CD4-positive, alpha-beta T cell treated with Interleukin-15 for 4 hours (primary cell): Measurements from ENCODE around the gene UBE2L3.

ENCODE experiments used
- DNase-seq: peaks from one replicate; pipeline ENCODE4 v3.0.0-alpha.2; 2020; ENCODE audit warnings: low spot score

Gene UBE2L3

GRCh38 chr22:21646608-21647590 is 79.4 kb downstream of the UBE2L3 start:
- peak; percentile 85 for DNase-seq

GRCh38 chr22:21650280-21650679 is 82.8 kb downstream of the UBE2L3 start:
- no peak for DNase-seq

GRCh38 chr22:21650823-21651520 is 83.5 kb downstream of the UBE2L3 start:
- no peak for DNase-seq

- DNase-seq: no peak
These were observed 84.1 kb downstream of the UBE2L3 start for GRCh38 chr22:21651521-21652009.

- peak; percentile 82 for DNase-seq
These were observed 84.6 kb downstream of the UBE2L3 start for GRCh38 chr22:21652010-21652546.

GRCh38 chr22:21652547-21653545 is 85.3 kb downstream of the UBE2L3 start:
- DNase-seq: no peak

GRCh38 chr22:21657020-21657359 is 89.5 kb downstream of the UBE2L3 start:
- DNase-seq: no peak

- peak; percentile 70 for DNase-seq
These were observed 90.0 kb downstream of the UBE2L3 start for GRCh38 chr22:21657360-21658032.

GRCh38 chr22:21659864-21660525 is 92.5 kb downstream of the UBE2L3 start:
- no peak for DNase-seq

GRCh38 chr22:21660904-21661303 is 93.4 kb downstream of the UBE2L3 start:
- no peak for DNase-seq

GRCh38 chr22:21661991-21662390 is 94.5 kb downstream of the UBE2L3 start:
- no peak for DNase-seq

GRCh38 chr22:21663738-21664137 is 96.2 kb downstream of the UBE2L3 start:
- no peak for DNase-seq

- DNase-seq: no peak
These were observed 97.7 kb downstream of the UBE2L3 start for GRCh38 chr22:21665047-21665851.

- no peak for DNase-seq
These were observed 99.3 kb downstream of the UBE2L3 start for GRCh38 chr22:21666786-21667185.

GRCh38 chr22:21669026-21669425 is 101.5 kb downstream of the UBE2L3 start:
- DNase-seq: no peak

GRCh38 chr22:21672107-21672629 is 104.7 kb downstream of the UBE2L3 start:
- DNase-seq: no peak
